ENCODE results near the gene LMBR1.

LMBR1 gene

DNA sequence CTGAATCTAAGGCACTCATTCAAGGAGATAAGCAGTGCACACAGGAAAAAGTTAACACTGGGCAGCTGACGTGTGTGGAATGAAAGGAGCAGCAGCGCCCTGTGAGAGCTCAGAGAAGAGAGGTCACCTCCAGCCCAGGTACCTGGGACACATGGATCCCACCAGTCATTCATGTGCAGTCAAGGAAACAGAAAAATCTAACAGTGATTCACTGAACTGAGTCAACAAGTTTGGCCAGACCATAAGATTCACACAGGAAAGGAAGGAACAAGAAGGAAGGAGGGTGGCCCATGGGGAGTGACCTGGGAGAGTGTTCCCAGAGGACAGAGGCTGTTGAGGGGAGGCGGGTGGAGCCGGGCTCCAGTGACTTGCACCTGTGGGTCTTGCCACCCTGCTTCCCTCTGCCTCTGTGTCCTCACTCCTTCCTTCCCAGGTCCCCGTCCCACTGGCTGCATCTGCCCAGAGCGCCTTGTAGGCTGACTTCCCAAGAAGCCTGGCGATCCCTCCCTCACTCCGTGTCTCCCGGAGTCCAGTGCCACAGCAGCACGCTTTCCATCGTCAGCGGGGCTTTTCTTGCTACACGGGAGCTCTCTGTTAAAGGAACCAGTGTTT is 224.7 kb downstream of the LMBR1 start:
- DNase-seq (ENCODE audit: low read depth): peak; percentile 65
- no peak overlapping the region for H3K4me3 ChIP-seq (ENCODE audit: low read length)
- TF ChIP-seq, protein P1, sequence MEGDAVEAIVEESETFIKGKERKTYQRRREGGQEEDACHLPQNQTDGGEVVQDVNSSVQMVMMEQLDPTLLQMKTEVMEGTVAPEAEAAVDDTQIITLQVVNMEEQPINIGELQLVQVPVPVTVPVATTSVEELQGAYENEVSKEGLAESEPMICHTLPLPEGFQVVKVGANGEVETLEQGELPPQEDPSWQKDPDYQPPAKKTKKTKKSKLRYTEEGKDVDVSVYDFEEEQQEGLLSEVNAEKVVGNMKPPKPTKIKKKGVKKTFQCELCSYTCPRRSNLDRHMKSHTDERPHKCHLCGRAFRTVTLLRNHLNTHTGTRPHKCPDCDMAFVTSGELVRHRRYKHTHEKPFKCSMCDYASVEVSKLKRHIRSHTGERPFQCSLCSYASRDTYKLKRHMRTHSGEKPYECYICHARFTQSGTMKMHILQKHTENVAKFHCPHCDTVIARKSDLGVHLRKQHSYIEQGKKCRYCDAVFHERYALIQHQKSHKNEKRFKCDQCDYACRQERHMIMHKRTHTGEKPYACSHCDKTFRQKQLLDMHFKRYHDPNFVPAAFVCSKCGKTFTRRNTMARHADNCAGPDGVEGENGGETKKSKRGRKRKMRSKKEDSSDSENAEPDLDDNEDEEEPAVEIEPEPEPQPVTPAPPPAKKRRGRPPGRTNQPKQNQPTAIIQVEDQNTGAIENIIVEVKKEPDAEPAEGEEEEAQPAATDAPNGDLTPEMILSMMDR (IDR thresholded peaks at IDR 0.05; ENCODE audit: insufficient read depth, low read depth, low read length, missing control alignments): no peak

DNA sequence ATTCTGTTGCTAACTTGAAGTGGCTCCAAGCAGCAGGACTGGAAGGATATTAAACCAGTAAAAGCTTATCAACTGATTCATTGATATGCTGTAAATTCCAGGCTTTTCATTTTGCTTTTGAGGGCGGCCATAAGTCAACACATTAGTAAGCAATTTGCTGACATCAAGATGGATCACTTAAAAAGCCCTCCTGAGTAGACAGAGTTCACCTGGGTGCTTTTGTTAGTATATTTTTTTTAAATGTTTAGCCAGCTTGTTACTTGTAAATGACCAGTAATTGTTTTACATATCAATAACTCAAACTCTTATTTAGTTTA is 225.9 kb downstream of the LMBR1 start:
- no peak for DNase-seq (ENCODE audit: low read depth)
- H3K4me3 ChIP-seq (ENCODE audit: low read length): no peak overlapping the region
- TF ChIP-seq, protein P1 (IDR thresholded peaks at IDR 0.05; ENCODE audit: insufficient read depth, low read depth, low read length, missing control alignments): no peak

DNA sequence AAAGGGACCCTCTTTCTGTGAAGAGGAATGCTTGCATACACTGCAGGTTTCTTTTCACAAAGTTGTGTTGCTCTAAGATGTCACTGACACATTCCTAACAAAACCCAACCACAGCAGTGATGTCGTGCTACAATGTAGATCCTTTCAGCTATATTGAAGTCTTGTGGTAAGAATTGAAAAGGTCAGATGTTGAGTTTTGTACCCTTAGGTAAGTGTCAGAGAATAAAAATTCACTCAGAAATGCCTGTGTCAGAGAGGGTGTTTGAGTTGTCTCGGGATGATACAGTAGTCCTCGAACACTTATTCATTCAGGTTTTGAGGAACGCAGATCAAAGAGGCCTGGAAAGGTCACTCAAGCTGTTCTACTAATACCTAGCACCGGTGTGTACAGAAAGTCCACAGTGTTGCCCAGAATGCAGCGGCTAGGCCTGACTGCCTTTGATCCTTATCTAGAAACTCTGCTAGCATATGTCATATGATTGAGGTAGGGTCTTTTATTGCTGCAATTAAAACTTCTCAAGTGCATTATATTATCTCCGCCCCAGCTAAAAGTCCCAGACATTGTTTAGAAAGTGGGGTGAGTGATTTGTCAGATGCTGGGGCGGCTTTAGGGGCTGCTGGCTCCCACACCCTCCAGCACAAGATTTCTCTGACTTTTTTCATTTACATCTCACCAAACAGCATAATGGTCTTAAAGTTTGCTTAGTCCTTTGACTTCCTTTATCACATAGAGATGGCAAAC is 226.4 kb downstream of the LMBR1 start:
- H3K4me3 ChIP-seq (ENCODE audit: low read length): no peak overlapping the region
- no peak for DNase-seq (ENCODE audit: low read depth)
- TF ChIP-seq, protein P1 (IDR thresholded peaks at IDR 0.05; ENCODE audit: insufficient read depth, low read depth, low read length, missing control alignments): no peak

DNA sequence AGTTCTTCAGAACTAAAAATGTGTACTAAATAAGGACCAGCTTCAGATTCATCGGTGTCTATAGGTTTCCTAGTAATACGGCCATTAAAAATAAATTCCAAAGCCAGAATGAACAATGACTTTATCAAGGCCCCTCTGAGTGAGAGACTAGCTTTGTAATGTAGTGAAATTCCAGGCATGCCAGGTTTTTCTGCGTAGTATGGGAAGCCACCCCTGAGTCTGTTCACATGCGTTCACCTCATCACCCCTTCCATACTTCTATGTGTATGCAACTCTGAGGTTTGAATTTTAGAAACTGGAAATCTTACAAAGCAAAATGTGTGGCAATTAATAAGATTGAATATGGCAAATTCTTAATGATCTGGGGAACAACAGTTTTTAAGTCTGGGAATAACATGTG is 227.9 kb downstream of the LMBR1 start:
- no peak overlapping the region for H3K4me3 ChIP-seq (ENCODE audit: low read length)
- no peak for DNase-seq (ENCODE audit: low read depth)
- TF ChIP-seq, protein P1 (IDR thresholded peaks at IDR 0.05; ENCODE audit: insufficient read depth, low read depth, low read length, missing control alignments): no peak

DNA sequence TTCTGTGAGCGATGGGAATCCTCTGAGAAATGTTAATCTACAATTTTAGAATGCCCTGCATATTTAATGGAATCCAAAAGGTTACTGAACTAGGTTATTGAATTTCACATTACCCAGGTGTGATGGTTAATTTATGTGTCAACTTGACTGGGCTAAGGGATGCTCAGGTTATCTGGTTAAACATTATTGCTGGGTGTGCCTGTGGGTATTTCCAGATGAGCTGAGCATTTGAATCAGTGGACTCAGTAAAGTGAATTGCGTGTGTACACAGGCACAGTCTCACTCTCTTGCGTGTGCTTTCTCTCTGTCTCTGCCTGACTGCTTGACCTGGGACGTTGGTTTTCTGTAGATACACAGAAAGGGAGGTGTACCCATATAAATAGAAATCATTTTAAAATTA is 230.7 kb downstream of the LMBR1 start:
- no peak for DNase-seq (ENCODE audit: low read depth)
- H3K4me3 ChIP-seq (ENCODE audit: low read length): no peak overlapping the region
- TF ChIP-seq, protein P1 (IDR thresholded peaks at IDR 0.05; ENCODE audit: insufficient read depth, low read depth, low read length, missing control alignments): no peak

DNA sequence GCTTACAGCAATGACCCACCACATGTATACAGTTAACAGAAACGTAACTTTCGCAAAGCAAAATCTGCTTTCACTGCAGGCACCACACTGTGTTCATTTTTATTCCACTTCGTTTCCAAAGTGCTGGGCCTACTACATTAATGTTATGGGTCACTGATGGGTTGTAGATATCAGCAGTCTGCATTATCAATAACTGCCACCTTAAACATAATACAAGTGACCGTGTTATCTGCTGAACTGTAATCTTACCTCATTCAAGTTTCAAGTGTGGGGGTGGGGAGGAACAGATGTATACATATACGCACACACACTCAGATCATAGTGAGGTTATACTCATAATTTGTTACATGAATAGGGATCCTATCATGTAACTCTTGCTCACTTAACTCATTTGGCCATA is 231.3 kb downstream of the LMBR1 start:
- TF ChIP-seq, protein P1 (IDR thresholded peaks at IDR 0.05; ENCODE audit: insufficient read depth, low read depth, low read length, missing control alignments): no peak

DNA sequence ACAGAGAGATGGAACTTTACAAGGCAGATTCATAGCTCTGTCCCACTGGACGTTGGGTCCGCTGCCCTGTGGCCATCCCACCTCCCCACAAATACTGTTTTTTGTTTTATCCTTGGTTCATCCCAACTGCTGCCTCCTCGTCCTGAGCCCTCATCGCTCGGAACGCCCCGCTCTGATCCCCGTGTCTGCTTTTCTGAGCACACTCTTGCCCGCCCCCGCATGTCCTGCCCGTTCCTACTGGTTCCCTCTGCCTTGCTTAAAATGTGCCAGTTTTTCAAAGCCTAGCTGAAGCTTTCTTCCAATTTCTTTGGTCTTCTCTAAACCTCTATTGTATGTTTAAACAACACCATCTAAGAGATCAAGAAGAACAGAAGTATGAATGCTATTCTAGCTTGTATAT is 233.0 kb downstream of the LMBR1 start:
- H3K4me3 ChIP-seq (ENCODE audit: low read length): no peak overlapping the region

More for the DNA sequence above, 231.3 kb downstream of the LMBR1 start:
- no peak overlapping the region for H3K4me3 ChIP-seq (ENCODE audit: low read length)
- no peak for DNase-seq (ENCODE audit: low read depth)

More for the DNA sequence above, 233.0 kb downstream of the LMBR1 start:
- DNase-seq (ENCODE audit: low read depth): peak; percentile 25
- TF ChIP-seq, protein P1 (IDR thresholded peaks at IDR 0.05; ENCODE audit: insufficient read depth, low read depth, low read length, missing control alignments): no peak
